K562 (cell line): ENCODE data around the gene ZNF121. TPM values are rescaled to one million over a fixed set of nuclear protein-coding genes. Genes with fewer than 3 reads are reported as not detected.

Experiments
- BACH1 ChIP-seq: fragments of 200-800 bp; sonication (Bioruptor generic); IDR thresholded peaks from 2 replicates; pipeline ENCODE4 v1.6.1; 2016; ENCODE audit warnings: missing genetic modification characterization, missing compliant biosample characterization
- BHLHE40 ChIP-seq: IDR thresholded peaks from 2 replicates; pipeline ENCODE4 v1.6.1; 2011; ENCODE audit warnings: low read length, improper control_type of control experiment
- E2F5 ChIP-seq: sonication (generic); formaldehyde crosslinking; IDR thresholded peaks from 2 replicates; pipeline ENCODE4 v1.8.0; 2022; ENCODE audit warnings: mild to moderate bottlenecking, missing genetic modification reagents
- HDAC1 ChIP-seq, 2 experiments: fragments of 450-650 bp; IDR thresholded peaks; 2 replicates each; pipeline ENCODE4 v1.6.1; 2016 to 2017; ENCODE audit warnings: inconsistent platforms in 1 of 2, mild to moderate bottlenecking in 1 of 2, moderate library complexity in 1 of 2
- HSF4 ChIP-seq: fragments of 250-450 bp; sonication (Bioruptor Pico); IDR thresholded peaks from 2 replicates; pipeline ENCODE4 v2.1.2; 2022; ENCODE audit warnings: mild to moderate bottlenecking, moderate library complexity, borderline replicate concordance
- LEF1 ChIP-seq: fragments of 450-650 bp; IDR thresholded peaks from 2 replicates; pipeline ENCODE4 v1.6.1; 2016; ENCODE audit warnings: mild to moderate bottlenecking
- MECOM ChIP-seq: fragments of 250-450 bp; sonication (Bioruptor Pico); IDR thresholded peaks from 2 replicates; pipeline ENCODE4 v1.8.0; 2022; ENCODE audit warnings: inconsistent platforms
- MYC ChIP-seq, 2 experiments: fragments of 250-450 bp in 1 of 2; sonication (Bioruptor Pico) in 1 of 2; IDR thresholded peaks; 2 replicates each; pipeline versions ENCODE4 v1.5.1 to v1.6.1; 2012 to 2021; ENCODE audit warnings: low read depth in 2 of 2, borderline replicate concordance in 1 of 2, improper control_type of control experiment in 1 of 2, low read length in 1 of 2, mild to moderate bottlenecking in 1 of 2, moderate library complexity in 1 of 2
- NCOA2 ChIP-seq, 2 experiments: fragments of 450-650 bp; IDR thresholded peaks; 2 replicates each; pipeline ENCODE4 v1.6.1; 2018; ENCODE audit warnings: mild to moderate bottlenecking in 2 of 2, moderate library complexity in 1 of 2; ENCODE audit not compliant: partially characterized antibody in 2 of 2
- PATZ1 ChIP-seq: fragments of 250-450 bp; sonication (Bioruptor Pico); IDR thresholded peaks from 2 replicates; pipeline ENCODE4 v1.5.0; 2020; ENCODE audit warnings: mild to moderate bottlenecking, borderline replicate concordance
- PML ChIP-seq: IDR thresholded peaks from 2 replicates; pipeline ENCODE4 v1.6.1; 2012; ENCODE audit warnings: low read length, inconsistent platforms
- RBM17 ChIP-seq: fragments of 200-400 bp; formaldehyde crosslinking; IDR thresholded peaks from 2 replicates; pipeline ENCODE4 v1.6.1; 2017; ENCODE audit warnings: low read depth, mild to moderate bottlenecking, low read length, borderline replicate concordance
- TCF3 ChIP-seq: sonication (generic); formaldehyde crosslinking; IDR thresholded peaks from 2 replicates; pipeline ENCODE4 v1.4.0; 2020; ENCODE audit warnings: mild to moderate bottlenecking, missing genetic modification reagents
- TRIM28 ChIP-seq: fragments of 450-650 bp; IDR thresholded peaks from 2 replicates; pipeline ENCODE4 v1.6.1; 2017
- XRCC4 ChIP-seq: IDR thresholded peaks from one replicate; pipeline ENCODE4 v1.6.1; 2011; ENCODE audit not compliant: insufficient read depth, insufficient read length; ENCODE audit errors: extremely low read depth
- ZHX1 ChIP-seq: fragments of 150-350 bp; conservative IDR thresholded peaks from 2 replicates; pipeline ENCODE4 v1.6.1; 2014; ENCODE audit warnings: low read length
- ZNF174 ChIP-seq: fragments of 250-450 bp; sonication (Bioruptor Pico); IDR thresholded peaks from 2 replicates; pipeline ENCODE4 v1.4.0; 2020; ENCODE audit warnings: mild to moderate bottlenecking
- ZNF324 ChIP-seq: fragments of 250-450 bp; sonication (Bioruptor Pico); IDR thresholded peaks from 2 replicates; pipeline ENCODE4 v1.4.0; 2020; ENCODE audit warnings: mild to moderate bottlenecking
- polyA plus RNA-seq, 8 experiments: library from polyadenylated mRNA; depleted of rRNA in 4 of 8; stranded (reverse) in 5 of 8; unstranded in 3 of 8; fragments of >200 nt; fragmentation: Nextera tagmentation in 2 of 8; fragmentation: Illumina TruSeq in 1 of 8; extraction: Ambion mirVana in 2 of 8; extraction: Trizol in 1 of 8; gene quantifications; 2 replicates each; pipeline versions ENCODE4 v1.2.1 to v1.2.3, GENCODE V29; 2011 to 2014; ENCODE audit warnings: inconsistent platforms in 1 of 8, missing spikeins in 1 of 8
- total RNA-seq, 7 experiments: library from RNA; depleted of rRNA in 6 of 7; stranded (reverse); fragments of >200 nt in 6 of 7; fragmentation: Illumina TruSeq in 2 of 7; extraction: Trizol in 2 of 7; gene quantifications; 2 replicates each; pipeline versions ENCODE4 v1.2.1 to v1.2.3, GENCODE V29; 2011 to 2021; ENCODE audit warnings: low replicate concordance in 1 of 7
- TF ChIP-seq, protein P1 (sequence below), 2 experiments: IDR thresholded peaks in 1 of 2; conservative IDR thresholded peaks in 1 of 2; 2 replicates each; pipeline ENCODE4 v1.6.1; 2016; ENCODE audit warnings: low read depth in 2 of 2, mild to moderate bottlenecking in 1 of 2, missing compliant biosample characterization in 1 of 2, missing genetic modification characterization in 1 of 2, moderate library complexity in 1 of 2

ZNF121 gene
- total and polyA plus RNA-seq, 9 of the 15 experiments (the other 6 are each of a cell fraction or from before 2014, with no cell fraction given), result 14.6 to 115 (median 33.4) TPM

GRCh38 chr19:9584073-9584833 lies at the start of gene ZNF121 (continued):
- TF ChIP-seq ZHX1 (no peak), TRIM28 (no peak; the same call in 1 of the 2 replicates), PATZ1 (no peak), BHLHE40 (no peak), MECOM (no peak), MYC (IDR thresholded peaks at IDR 0.05; ENCODE audit: low read depth, low read length) (peak; percentile 99), MYC (CRISPR knock-in tag; IDR thresholded peaks at IDR 0.05; ENCODE audit: borderline replicate concordance, low read depth) (peak; percentile 97), BACH1 (tag) (no peak), HSF4 (CRISPR knock-in tag) (no peak), NCOA2 (IDR thresholded peaks at IDR 0.05; ENCODE audit: partially characterized antibody in 2 of 2) (no peak), PML (peak; percentile 64), HDAC1 (IDR thresholded peaks at IDR 0.05) (peak in 1 of 2 experiments; percentile 96; a peak in 2 of 4 replicates), LEF1 (no peak), E2F5 (CRISPR knock-in tag) (no peak), TCF3 (CRISPR knock-in tag) (peak; percentile 38; the same call in 1 of the 2 replicates), ZNF174 (CRISPR knock-in tag) (no peak), RBM17 (no peak), XRCC4 (no peak), ZNF324 (CRISPR knock-in tag) (no peak)
- TF ChIP-seq, protein P1, sequence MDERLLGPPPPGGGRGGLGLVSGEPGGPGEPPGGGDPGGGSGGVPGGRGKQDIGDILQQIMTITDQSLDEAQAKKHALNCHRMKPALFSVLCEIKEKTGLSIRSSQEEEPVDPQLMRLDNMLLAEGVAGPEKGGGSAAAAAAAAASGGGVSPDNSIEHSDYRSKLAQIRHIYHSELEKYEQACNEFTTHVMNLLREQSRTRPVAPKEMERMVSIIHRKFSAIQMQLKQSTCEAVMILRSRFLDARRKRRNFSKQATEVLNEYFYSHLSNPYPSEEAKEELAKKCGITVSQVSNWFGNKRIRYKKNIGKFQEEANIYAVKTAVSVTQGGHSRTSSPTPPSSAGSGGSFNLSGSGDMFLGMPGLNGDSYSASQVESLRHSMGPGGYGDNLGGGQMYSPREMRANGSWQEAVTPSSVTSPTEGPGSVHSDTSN (CRISPR knock-in tag; IDR thresholded peaks at IDR 0.05; ENCODE audit: low read depth), result no peak
- TF ChIP-seq, protein P1 (tag; conservative IDR thresholded peaks at IDR 0.05; ENCODE audit: low read depth), result no peak
